OCI-LY1 (cell line): ENCODE data around the gene C2CD5.

Source experiments
- H2AFZ ChIP-seq: fragments of 200-600 bp; sonication (generic), shearing (Covaris generic); 2 replicates; pipeline ENCODE4 v1.6.0; 2014; ENCODE audit warnings: antibody characterized with exemption, mild to moderate bottlenecking, low read length
- H3F3A ChIP-seq: fragments of 200-600 bp; sonication (generic), shearing (Covaris generic); 2 replicates; pipeline ENCODE4 v1.6.0; 2014; ENCODE audit warnings: mild to moderate bottlenecking, antibody characterized with exemption, low read length, moderate library complexity; ENCODE audit not compliant: insufficient read depth
- H3K27ac ChIP-seq: fragments of 200-600 bp; sonication (generic); 2 replicates; pipeline ENCODE4 v1.5.1; 2014; ENCODE audit warnings: low read length, mixed run types, mild to moderate bottlenecking, low read depth; ENCODE audit not compliant: poor library complexity, severe bottlenecking
- H3K27me3 ChIP-seq: fragments of 200-600 bp; sonication (generic); 2 replicates; pipeline ENCODE4 v1.6.0; 2014; ENCODE audit warnings: antibody characterized with exemption, mild to moderate bottlenecking, low read length, moderate library complexity; ENCODE audit not compliant: insufficient read depth
- H3K36me3 ChIP-seq: fragments of 200-600 bp; sonication (generic); 2 replicates; pipeline ENCODE4 v1.6.1; 2014; ENCODE audit warnings: mild to moderate bottlenecking, antibody characterized with exemption, low read length, moderate library complexity, mixed read lengths; ENCODE audit not compliant: insufficient read depth
- H3K4me1 ChIP-seq: fragments of 200-600 bp; sonication (generic); 2 replicates; pipeline ENCODE4 v1.5.1; 2014; ENCODE audit warnings: mild to moderate bottlenecking, low read length, moderate library complexity; ENCODE audit not compliant: insufficient read depth, severe bottlenecking
- H3K4me2 ChIP-seq: fragments of 200-600 bp; sonication (generic), shearing (Covaris generic); 2 replicates; pipeline ENCODE4 v1.6.1; 2014; ENCODE audit warnings: low read length
- H3K4me3 ChIP-seq: fragments of 200-600 bp; sonication (generic); 2 replicates; pipeline ENCODE4 v1.5.1; 2014; ENCODE audit warnings: low read length, low read depth, mild to moderate bottlenecking, mixed read lengths; ENCODE audit not compliant: poor library complexity, severe bottlenecking
- H3K79me2 ChIP-seq: fragments of 200-600 bp; shearing (Covaris generic); 2 replicates; pipeline ENCODE4 v1.6.1; 2016; ENCODE audit warnings: mixed run types, low read length, mixed read lengths; ENCODE audit not compliant: insufficient read depth
- H3K9ac ChIP-seq: fragments of 200-600 bp; sonication (generic), shearing (Covaris generic); 2 replicates; pipeline ENCODE4 v1.6.1; 2014; ENCODE audit warnings: mild to moderate bottlenecking, low read length, mixed read lengths
- H3K9me2 ChIP-seq: fragments of 200-600 bp; sonication (generic), shearing (Covaris generic); 2 replicates; pipeline ENCODE4 v1.6.1; 2014; ENCODE audit warnings: low read depth, mild to moderate bottlenecking, low read length, mixed read lengths
- H3K9me3 ChIP-seq: fragments of 200-600 bp; shearing (Covaris generic); 2 replicates; pipeline ENCODE4 v1.6.1; 2014; ENCODE audit warnings: low read length, mixed read lengths
- H4K20me1 ChIP-seq: fragments of 200-600 bp; sonication (generic), shearing (Covaris generic); 2 replicates; pipeline ENCODE4 v1.6.0; 2016; ENCODE audit warnings: mild to moderate bottlenecking, low read length; ENCODE audit not compliant: insufficient read depth
- CTCF ChIP-seq: fragments of 200-600 bp; sonication (generic), shearing (Covaris generic); IDR thresholded peaks from 2 replicates; pipeline ENCODE4 v1.5.1; 2017; ENCODE audit warnings: mild to moderate bottlenecking, antibody characterized with exemption, low read length, moderate library complexity, mixed read lengths
- EZH2 ChIP-seq: fragments of 200-600 bp; sonication (generic), shearing (Covaris generic); IDR thresholded peaks from 2 replicates; pipeline ENCODE4 v1.8.0; 2017; ENCODE audit warnings: borderline replicate concordance, mixed run types, mild to moderate bottlenecking, antibody characterized with exemption, low read length, moderate library complexity, mixed read lengths

C2CD5 gene

GRCh38 chr12:22413592-22413991 lies 130.8 kb downstream of the C2CD5 start:
- no peaks in the 10 kb centered on the region for H3K27me3 ChIP-seq
- no peaks in the 10 kb centered on the region for H3K9me2 ChIP-seq
- no peaks in the 10 kb centered on the region for H3K9me3 ChIP-seq
- H2AFZ ChIP-seq, result no peak overlapping the region
- H3K4me1 ChIP-seq, result no peaks in the 10 kb centered on the region
- no peaks in the 10 kb centered on the region for H4K20me1 ChIP-seq
- H3K36me3 ChIP-seq, result no peaks in the 10 kb centered on the region
- H3K27ac ChIP-seq, result no peak overlapping the region
- H3F3A ChIP-seq, result no peaks in the 10 kb centered on the region
- no peaks in the 10 kb centered on the region for H3K79me2 ChIP-seq
- H3K9ac ChIP-seq, result no peak overlapping the region
- TF ChIP-seq CTCF (no peak), EZH2 (no peak)
- H3K4me2 ChIP-seq, result no peak overlapping the region
- no peak overlapping the region for H3K4me3 ChIP-seq

GRCh38 chr12:22412581-22412980 lies 131.8 kb downstream of the C2CD5 start:
- Histone ChIP-seq H3K4me2 (no peak overlapping the region), H3K4me1 (no peaks in the 10 kb centered on the region), H3K9me2 (no peaks in the 10 kb centered on the region), H3K9me3 (no peaks in the 10 kb centered on the region), H3F3A (no peaks in the 10 kb centered on the region), H3K4me3 (no peak overlapping the region), H2AFZ (no peak overlapping the region), H3K79me2 (no peaks in the 10 kb centered on the region), H3K27ac (no peak overlapping the region), H3K27me3 (no peaks in the 10 kb centered on the region), H4K20me1 (no peaks in the 10 kb centered on the region), H3K9ac (no peak overlapping the region), H3K36me3 (no peaks in the 10 kb centered on the region)
- TF ChIP-seq EZH2 (no peak), CTCF (no peak)

- Histone ChIP-seq H3K27ac (no peak overlapping the region), H3K9me3 (no peaks in the 10 kb centered on the region), H3K4me1 (no peaks in the 10 kb centered on the region), H3K4me3 (no peak overlapping the region), H3K36me3 (no peaks in the 10 kb centered on the region), H3F3A (no peaks in the 10 kb centered on the region), H3K27me3 (no peaks in the 10 kb centered on the region), H2AFZ (no peak overlapping the region), H3K4me2 (no peak overlapping the region), H3K9me2 (no peaks in the 10 kb centered on the region), H3K9ac (no peak overlapping the region), H4K20me1 (no peaks in the 10 kb centered on the region), H3K79me2 (no peaks in the 10 kb centered on the region)
- TF ChIP-seq CTCF, result no peak
- TF ChIP-seq EZH2, result no peak
Measured at GRCh38 chr12:22410486-22410885, 133.9 kb downstream of the C2CD5 start.
